D341Med (cell line): ENCODE measurements around the gene GOLPH3L.
"Not testable (repeated sequence)": the region's sequence is repeated elsewhere in the genome, so short reads cannot be mapped to it uniquely, and the experiment has no call there.

Experiments used
- DNase-seq: peaks from one replicate; pipeline ENCODE4 v3.0.0; 2012; ENCODE audit warnings: low spot score

The GOLPH3L gene

GRCh38 chr1:150696995-150697927, at the start of gene GOLPH3L:
Gene GOLPH3L (minus strand): TSS chr1:150697154. CDS start chr1:150694838, 2,316 bp downstream.
- peak; percentile 94 for DNase-seq

- no peak for DNase-seq
Observed at GRCh38 chr1:150730130-150730721, 33.3 kb upstream of the GOLPH3L start.

GRCh38 chr1:150724336-150724735, 27.4 kb upstream of the GOLPH3L start:
- no peak for DNase-seq

GRCh38 chr1:150720703-150721102, 23.7 kb upstream of the GOLPH3L start, which contains the start of gene HORMAD1:
Gene HORMAD1 (minus strand): TSS chr1:150720895. CDS start chr1:150719505, 1,390 bp downstream.
- peak; percentile 30 for DNase-seq

- DNase-seq = no peak
Observed at GRCh38 chr1:150720098-150720497, 23.1 kb upstream of the GOLPH3L start.

- DNase-seq = no peak
Observed at GRCh38 chr1:150718225-150718891, 21.4 kb upstream of the GOLPH3L start.

GRCh38 chr1:150709031-150709430, 12.1 kb upstream of the GOLPH3L start:
- DNase-seq = not testable (repeated sequence)

- DNase-seq = no peak
Observed at GRCh38 chr1:150708595-150708994, 11.6 kb upstream of the GOLPH3L start.

GRCh38 chr1:150706091-150706490, 9.1 kb upstream of the GOLPH3L start:
- no peak for DNase-seq

- no peak for DNase-seq
Observed at GRCh38 chr1:150703427-150703826, 6.5 kb upstream of the GOLPH3L start.

GRCh38 chr1:150696590-150696989, 364 bp downstream of the GOLPH3L start:
- peak; percentile 45 for DNase-seq

GRCh38 chr1:150696162-150696561, 792 bp downstream of the GOLPH3L start:
- DNase-seq = no peak

GRCh38 chr1:150695561-150695960, 1.4 kb downstream of the GOLPH3L start:
- DNase-seq = no peak

GRCh38 chr1:150692720-150693119, 4.2 kb downstream of the GOLPH3L start:
- no peak for DNase-seq

- DNase-seq = no peak
Observed at GRCh38 chr1:150688763-150689162, 8.2 kb downstream of the GOLPH3L start.

GRCh38 chr1:150686275-150686674, 10.7 kb downstream of the GOLPH3L start:
- DNase-seq = no peak

GRCh38 chr1:150683914-150684313, 13.0 kb downstream of the GOLPH3L start:
- no peak for DNase-seq

GRCh38 chr1:150678988-150679387, 18.0 kb downstream of the GOLPH3L start:
- no peak for DNase-seq

- no peak for DNase-seq
Observed at GRCh38 chr1:150674881-150675280, 22.1 kb downstream of the GOLPH3L start.

- no peak for DNase-seq
Observed at GRCh38 chr1:150663321-150663720, 33.6 kb downstream of the GOLPH3L start.

GRCh38 chr1:150662811-150663210, 34.1 kb downstream of the GOLPH3L start:
- no peak for DNase-seq

GRCh38 chr1:150661156-150661555, 35.8 kb downstream of the GOLPH3L start:
- no peak for DNase-seq

GRCh38 chr1:150660584-150660983, 36.4 kb downstream of the GOLPH3L start:
- DNase-seq = no peak
